Activated T-cell treated with anti-CD3 and anti-CD28 coated beads for 4 hours (primary cell): ENCODE data around the gene CERS3.
"Not testable (repeated sequence)": the region's sequence is repeated elsewhere in the genome, so short reads cannot be mapped to it uniquely, and the experiment has no call there.

Experiments used
- DNase-seq: peaks from one replicate; pipeline ENCODE4 v3.0.0-alpha.2; 2020

CERS3 gene

DNA sequence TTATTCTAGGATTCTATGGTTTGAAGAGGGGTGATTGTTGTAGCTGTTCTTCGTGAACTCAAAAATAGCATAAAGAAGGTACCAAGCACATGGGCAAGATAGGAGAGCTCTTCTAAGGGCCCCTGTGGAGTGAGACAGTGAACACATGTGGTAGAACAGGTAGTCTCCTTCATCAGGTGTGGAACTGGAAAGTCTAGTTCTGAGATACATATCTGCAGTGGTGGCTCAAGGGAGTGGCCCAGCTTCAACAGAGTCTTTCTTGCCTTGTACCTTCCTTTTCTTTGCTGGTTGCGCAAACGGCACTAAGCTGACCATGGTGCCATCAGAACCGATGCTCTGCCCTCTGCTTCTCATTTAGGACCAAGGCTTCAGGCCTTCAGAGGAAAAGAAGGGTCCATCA is 65.2 kb downstream of the CERS3 start:
- DNase-seq = no peak

DNA sequence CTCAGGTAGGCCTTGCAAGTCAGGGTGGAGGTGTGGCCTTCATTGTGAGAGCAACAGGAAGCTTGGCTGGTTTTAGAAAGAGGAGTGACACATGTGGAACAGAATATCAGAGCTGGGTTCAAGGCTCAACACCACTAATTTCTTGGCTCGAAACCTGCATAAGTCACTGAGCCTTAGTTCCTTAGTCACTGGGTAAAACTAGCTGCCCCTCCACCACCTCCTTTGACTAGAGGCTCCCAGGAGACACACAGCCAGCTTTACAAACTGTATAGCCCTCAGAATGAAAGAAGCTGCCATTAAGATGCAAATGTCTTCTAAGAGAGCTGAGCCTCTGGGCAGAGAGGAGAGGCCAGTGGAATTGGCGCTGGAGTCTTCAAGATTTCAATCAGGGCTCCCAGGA is 67.7 kb downstream of the CERS3 start:
- DNase-seq = no peak

DNA sequence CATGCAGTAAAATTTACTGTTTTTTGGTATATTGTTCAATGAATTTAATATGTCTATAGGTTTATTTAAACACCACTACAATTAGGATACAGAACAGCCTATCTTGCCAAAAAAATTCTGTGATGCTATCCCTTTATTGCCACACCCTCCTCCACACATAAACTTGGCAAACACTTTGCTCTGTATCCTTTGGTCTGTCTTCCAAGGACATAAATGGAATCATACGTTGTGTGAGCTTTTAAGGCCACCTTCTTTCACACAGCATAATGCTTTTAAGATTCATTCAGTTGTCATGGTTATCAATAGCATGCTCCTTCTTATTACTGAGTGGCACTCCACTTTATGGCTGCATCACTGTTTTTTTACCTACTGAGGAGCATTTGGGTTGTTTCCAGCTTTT is 71.5 kb downstream of the CERS3 start:
- no peak for DNase-seq

DNA sequence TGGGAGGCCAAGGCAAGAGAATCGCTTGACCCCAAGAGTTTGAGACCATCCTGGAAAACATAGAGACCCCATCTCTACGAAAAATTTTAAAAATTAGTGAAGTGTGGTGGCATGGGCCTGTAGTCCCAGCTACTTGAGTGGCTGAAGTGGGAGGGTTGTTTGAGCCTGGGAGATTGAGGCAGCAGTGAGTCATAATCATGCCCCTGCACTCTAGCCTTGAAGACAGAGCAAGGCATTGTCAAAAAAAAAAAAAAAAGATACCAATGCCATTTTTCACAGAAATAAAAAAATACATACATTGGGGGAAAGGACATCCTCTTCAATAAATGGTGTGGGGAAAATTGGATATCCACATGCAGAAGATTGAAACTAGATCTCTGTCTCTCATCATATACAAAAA is 74.6 kb downstream of the CERS3 start:
- no peak for DNase-seq

DNA sequence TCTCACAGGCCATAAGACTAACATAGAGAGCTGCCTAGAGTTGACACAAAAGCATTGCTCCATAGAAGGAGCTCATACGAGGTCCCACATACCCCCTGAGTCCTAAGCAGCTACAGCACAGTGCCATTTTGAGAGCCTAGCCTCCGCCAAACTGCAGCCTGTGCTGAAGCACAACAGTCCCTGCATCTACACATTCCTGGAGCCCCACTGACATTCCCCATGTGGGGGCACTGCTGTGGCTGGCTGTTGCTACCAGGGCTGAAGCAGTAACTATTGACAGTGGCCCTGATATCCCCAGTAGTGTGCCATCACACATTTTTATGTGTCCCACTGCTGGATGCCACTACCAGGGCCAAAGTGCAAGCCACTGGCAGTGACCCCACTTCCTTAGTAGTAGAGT is 80.3 kb downstream of the CERS3 start:
- DNase-seq = no peak

DNA sequence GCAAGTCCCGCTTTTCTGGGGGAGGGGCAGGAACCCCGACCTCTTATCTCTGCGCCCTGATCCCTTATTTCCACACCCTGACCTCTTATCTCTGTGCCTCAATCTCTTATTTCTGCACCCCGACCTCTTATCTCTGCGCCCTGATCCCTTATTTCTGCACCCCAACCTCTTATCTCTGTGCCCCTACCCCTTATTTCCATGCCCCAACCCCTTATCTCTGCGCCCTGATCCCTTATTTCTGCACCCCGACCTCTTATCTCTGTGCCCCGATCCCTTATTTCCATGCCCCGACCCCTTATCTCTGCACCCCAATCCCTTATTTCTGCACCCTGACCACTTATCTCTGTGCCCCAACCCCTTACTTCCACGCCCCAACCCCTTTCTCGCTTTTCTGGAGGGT is 87.7 kb downstream of the CERS3 start:
- not testable (repeated sequence) for DNase-seq

DNA sequence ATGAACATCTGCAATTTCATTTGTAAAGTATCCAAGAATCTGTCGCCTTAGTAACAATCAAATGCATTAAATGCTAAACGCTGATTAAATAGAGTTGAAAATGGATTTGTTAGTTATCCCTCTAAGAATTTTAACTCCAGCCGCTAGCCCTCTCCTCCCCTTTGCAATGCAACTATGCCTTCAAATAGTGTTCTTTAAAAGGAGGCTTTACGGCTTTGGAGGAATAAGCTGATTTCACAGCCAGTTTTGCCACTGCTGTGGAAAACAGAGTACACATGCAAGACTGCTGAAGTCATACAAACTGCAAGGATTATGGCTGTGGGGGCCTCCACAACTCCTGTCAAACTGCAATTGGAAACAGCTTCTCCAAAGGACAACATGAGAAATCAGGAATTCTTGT is 89.2 kb downstream of the CERS3 start:
- no peak for DNase-seq

DNA sequence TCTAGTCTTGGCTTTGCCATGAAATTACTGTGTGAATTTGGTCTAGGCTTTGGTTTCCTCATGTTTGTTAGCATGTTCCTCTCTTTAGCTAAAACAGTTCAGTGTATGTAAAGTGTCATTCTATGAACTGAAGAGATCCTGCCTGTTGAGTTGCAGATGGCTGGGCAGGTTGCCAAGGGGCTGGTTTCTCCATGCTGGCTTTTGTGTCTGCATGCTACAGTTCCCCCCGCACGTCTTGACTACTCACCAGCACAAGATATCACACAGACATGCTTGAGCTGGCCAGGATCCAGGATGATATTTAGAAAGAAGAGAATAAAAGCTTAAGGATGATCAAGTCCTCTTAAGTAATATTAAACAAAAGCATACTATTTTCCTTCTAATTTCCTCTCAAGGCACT is 90.2 kb downstream of the CERS3 start:
- no peak for DNase-seq

DNA sequence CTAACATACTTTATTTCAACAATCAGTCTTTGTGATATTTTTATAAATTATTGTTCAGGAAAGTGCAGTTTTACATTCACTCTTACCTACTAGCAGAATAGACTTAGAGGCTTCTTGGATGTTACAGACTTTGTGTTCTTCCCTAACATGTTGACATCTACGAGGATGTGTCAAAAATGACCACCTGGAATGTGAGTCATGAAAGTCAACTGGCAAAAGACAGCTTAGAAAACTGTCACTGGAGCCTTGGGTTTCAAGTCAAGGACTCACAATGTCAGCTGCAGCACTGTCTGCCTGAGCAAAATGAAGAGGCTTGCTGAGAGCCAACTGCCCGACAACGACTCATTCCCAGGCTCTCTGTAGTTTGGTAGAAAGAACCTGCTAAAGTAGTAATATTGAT is 91.5 kb downstream of the CERS3 start:
- DNase-seq = no peak

DNA sequence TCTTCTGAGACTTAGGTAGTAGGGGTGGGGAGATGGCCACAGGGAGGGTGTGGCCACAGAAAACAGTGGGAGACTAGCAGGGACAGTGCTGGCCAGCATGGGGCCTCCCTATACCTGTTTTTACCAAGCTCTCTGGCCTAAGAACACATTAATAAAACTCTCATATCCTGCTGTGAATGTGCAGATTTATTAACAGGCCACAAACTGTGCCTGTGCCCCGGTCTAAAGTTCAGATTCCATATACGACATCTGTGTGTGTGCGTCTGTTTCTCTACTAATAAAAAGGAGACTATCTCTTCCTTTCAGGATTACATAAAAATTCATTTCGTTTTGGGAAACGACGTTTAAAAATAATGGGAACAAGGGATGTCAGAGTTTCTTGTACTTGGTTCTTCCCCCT is 94.2 kb downstream of the CERS3 start:
- no peak for DNase-seq

DNA sequence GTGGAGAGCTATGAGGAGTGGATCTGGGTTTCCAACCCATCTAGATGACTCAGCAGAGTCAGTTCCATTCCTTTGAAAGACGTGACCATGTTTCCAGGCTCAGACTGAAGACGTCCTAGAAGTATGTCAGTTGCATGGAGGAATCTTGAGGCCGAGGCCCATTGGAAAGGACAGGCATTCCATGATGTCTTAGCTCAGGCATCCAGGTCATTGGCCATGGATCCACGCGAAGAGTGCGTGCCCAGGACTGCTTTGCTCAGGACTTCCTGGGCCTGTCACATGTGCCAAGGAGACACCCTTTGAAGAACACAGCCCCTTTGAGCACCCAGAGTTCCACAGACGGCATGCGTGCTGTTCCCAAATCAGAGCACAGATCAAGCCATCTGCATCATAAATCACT is 94.7 kb downstream of the CERS3 start:
- DNase-seq = no peak

DNA sequence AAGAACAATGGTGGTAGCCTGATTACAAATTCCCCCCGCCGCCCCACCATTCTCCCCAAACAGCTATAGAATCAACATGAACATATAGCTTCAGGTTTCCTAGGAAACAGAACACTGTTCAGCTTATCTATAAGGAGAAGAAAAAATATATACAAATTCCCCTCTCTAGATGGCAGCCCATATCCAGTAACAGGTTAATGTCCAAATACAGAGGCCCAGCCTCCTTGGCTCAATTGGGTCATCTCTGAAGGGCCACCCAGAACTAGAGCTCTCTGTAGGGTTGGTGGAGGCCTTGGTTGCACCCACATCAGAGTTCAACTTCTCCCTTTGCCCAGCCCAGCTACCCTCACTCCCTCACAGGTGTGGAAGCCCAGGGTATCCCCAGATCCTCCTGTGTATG is 95.4 kb downstream of the CERS3 start:
- no peak for DNase-seq

DNA sequence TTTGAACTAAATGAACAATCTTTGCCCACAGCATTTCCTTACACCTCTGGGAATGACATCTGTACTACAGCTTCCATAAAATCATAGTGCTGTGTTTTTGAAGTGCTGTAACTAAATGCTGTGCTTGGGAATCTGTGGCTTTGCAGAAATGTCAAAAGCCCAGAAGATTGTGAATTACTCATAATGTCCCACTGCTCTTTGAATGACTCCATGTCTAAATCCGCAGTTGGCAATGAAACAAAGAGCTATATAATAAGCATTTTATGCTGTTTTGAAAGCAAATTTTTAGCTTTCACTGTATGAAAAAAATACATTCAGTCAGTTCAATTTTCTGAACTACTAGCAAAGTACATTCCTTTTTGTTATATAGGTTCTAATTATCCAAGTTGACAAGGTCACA is 98.3 kb downstream of the CERS3 start:
- DNase-seq = no peak

DNA sequence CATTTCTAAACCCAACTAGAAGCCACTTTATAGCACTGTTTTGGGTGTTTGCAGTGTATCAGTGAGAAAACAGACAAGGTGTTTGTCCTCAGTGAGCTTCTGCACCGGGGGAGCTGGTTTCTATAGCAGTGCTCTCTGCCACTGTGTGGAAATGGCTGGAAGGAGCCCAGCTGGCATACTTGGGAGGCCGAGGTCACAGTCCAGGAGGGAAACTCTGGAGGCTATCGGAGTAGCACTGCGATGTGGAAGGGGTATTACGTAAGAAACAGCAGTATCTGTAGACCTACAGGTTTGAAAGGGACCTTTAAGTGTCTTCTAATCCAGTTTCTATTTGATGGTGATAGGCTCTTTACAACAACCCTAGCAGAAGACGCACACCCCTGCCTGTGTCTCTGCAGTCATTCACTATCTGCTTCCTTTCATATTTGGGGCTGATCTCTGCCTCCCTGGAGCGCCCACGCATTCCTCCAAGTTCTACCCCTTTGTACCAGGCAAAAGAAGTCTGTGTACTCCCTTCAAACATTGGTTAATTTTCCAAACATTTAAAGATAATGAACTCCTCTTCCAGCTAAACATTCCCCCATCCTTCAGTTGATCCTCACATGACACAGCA is 99.5 kb downstream of the CERS3 start:
- DNase-seq = no peak

DNA sequence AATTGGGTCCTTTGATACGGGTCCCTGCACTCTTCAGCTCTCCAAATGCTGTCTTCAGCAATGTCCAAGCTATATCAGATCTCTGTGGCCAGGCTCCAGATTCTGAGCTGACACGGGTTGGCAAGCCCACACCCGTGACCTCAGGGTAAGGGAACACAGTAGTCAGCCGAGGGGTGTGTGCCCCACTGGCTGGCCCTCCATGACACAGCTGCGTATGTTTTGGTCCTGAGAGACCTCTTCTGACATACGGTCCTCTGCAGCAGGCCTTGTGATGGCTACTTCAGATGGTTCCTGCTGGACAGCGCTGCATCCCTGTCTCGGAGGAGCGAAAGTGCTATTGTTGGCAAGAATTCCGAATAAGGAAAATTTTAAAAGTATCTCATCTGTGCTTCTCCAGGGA is 101.8 kb downstream of the CERS3 start:
- no peak for DNase-seq

DNA sequence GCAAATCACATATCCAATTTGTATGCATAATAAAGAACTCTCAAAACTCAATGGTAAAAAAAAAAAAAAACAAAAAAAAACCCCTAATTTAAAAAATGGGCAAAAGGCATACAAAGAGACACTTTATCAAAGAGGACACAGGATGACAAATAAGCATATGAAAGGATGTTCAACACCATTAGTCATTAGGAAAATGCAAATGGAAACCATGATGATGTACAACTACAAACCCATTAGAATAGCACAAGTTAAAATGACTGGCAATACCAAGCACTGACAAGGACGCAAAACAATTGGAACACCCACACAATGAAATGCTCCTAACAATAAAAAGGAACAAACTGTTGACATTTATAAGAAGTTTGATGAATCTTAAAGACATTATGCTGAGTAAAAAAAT is 123.6 kb downstream of the CERS3 start:
- no peak for DNase-seq

DNA sequence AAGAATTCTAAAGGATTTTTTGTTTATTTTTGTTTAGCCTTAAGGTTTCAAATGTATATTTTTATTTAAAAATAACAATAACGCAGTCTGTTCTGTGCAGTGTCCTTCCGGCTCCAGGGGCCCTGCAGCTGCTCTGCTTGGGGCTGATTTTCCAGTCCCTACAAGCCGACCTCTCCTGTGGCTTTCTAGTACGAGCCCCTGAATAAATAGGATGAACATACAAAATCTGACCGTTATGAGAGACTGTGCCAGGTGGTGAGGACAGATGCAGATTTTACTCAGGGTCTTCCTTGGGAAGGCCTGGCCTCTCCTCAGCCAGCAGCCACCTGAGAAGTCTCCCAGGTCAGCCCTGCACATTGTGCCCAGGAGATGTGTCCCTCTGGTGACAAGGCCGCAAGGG is 127.8 kb downstream of the CERS3 start:
- DNase-seq = no peak

DNA sequence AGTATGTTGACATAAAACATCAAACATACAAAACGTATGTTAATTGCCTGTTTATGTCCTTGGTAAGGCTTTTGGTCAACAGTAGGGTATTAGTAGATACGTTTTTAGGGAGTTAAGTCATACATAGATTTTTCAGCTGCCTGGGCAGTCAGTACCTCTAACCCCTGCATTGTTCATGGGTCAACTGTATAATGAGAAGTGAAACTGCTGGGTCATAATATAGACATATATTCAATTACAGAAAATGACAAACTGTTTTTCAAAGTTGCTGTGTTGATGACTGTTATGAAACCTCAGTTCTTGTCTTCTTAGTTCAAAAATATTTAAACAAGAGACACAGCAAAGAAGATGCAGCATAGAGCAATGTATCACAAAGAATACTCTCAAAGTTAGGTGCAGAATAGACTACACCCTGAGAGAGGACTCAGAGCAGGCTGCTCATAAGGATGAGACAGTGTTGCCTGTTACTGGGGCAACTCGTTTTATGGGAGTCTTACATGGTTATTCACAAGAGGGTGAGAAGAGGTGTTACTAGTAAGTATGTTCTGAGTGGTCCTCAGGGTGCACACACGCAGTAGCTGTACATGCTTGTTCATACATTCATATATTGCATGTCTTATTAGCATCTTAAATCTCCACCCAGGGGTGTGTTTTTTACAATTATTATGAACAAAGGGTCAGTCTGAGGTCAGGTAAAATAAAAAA is 133.9 kb downstream of the CERS3 start:
- DNase-seq = no peak

DNA sequence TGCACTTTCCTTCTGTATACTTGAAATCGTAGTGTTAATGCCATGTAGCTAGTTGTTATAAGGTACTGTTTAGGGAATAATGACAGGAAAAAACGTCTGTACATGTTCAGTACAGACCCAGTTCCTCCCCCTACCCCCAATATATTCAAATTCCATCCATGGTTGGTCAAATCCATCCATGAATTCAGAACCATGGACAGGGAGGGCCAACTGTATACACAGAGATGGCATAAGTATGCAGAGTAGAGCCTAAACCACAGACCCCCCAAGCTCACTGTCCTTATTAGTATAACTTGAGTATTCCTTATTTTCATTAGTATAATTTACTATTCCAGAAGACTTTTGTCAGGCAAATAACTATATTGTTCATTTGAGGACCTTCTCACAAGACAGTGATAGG is 135.7 kb downstream of the CERS3 start:
- DNase-seq = no peak

DNA sequence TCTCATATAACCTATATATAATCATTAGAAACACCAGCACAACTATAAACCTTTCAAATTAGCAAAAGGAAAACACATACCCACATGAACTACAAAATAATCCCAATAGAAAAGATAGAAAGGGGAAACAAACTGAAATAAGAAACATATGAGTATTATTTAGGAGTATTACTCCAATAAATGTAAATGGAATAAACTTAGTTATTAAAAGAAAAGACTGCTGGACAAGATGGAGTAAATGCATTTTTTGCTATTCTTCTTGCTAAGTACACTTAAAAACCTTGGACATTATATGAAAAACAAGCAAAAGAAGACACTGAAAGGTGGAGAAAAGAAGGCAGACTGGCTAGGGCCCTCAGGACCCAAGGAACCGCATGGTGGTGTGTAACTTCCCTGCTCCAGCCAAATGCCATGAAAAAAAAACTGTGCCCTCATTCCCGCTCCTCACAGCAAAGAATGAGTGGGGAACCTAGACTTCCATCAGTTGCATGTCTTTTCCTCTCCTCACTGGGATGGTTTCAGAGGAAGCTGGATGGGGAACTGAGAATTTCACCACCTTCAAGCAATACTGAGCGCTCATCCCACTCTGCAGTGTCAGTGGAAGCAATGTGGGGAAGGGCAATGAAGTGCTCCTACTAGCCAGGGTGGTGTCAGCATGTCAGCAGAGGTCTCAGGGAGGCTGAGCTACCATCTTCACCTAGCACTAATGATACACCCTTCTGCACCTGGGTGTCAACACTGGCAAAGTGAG is 143.3 kb downstream of the CERS3 start:
- DNase-seq = no peak

DNA sequence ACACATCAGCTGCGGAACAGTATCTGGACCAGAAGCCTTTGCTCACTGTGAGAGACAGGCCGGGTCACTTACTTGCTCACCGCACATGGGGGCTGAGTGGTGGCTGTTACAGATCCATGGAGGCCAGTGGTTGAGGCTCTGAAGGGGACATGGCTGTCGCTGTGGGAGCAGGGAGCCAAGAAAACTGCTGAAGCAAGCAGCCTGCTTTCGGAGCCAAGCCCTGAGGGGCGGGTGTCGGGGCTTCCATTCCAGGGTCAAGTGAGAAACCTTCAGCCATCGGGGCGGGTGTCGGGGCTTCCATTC is 144.7 kb downstream of the CERS3 start:
- no peak for DNase-seq

DNA sequence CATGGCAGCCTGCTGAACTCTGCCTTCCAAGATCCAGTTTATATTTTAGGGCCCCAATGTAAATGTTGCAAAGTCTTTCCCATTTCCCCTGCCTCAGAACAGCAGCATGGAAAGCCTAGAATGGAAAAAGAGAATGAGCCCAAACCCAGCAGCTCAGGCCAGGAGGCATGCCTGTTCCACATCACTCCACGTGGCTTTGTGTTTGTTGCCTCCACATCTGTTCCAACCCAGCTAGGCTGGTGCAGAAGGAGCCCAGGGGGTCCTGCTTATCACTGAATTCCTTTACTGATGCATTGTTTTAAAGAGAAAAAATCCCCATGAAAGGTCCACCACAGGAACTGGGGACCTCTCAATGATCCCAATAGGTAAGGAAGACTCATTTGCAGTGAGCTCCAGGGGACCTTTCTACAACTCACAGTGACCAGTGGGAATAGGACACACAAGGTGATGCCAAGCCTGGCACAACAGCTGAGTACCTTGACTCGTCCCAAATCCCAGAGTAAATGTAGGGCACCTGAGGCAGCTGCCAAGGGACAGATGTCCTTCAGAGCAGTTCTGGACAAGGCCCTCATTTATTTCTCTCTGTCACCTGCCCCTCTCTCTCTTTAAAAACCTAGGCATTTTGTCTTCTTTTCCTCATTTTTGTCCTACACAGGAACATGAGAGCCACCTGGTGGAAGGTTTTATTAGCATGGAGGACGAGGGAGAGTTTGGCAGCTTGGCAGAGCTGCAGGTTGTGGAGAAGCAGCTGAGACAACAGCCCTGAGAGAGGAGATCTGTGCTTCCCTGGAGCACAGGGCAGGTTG is 145.2 kb downstream of the CERS3 start:
- DNase-seq = no peak

DNA sequence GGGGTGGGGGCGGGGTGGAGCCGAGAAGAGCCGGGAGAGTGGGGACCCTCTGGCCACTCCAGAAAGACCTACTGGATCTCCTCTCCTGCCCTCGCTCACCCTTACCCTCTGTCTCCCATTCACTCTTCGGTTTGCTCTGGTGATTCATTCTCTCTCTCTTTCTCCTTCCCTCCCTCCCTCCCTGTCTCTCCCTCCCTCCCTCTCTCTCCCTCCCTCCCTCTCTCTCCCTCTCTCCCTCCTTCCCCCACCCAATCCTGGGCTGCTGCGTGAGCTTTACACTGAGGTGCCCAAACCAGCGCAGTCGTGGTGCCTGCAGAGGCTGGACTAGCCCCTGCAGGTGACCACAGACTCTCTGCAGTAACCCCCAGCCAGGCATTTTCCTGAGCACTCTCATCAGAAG is 154.8 kb downstream of the CERS3 start:
- no peak for DNase-seq
